MCF 10A (cell line): Measurements from ENCODE around the gene DYSF. TPM values are rescaled to one million over a fixed set of nuclear protein-coding genes. Genes with fewer than 3 reads are reported as not detected.

Experiments
- BruUV-seq: library from RNA; stranded (reverse); fragments of 400-500 nt; replicated peaks from 2 replicates; lab custom pipeline; 2021; lab: Mats Ljungman, UMichigan
- CTCF ChIA-PET: fragments of 300-600 bp; sonication (Branson Sonifier 250); formaldehyde crosslinking; extraction: SDS; loops from one replicate; lab custom pipeline; 2021; ENCODE audit warnings: antibody characterized with exemption, inconsistent platforms; lab: Yijun Ruan, JAX
- POLR2A ChIA-PET: fragments of 300-600, 350-650 bp; sonication (Branson Sonifier 250); formaldehyde crosslinking; extraction: SDS; loops from one replicate; lab custom pipeline; 2020; ENCODE audit warnings: antibody characterized with exemption, inconsistent platforms; lab: Yijun Ruan, JAX
- DNase-seq: peaks from one replicate; pipeline ENCODE4 v3.0.0-alpha.2; 2018; ENCODE audit not compliant: unreplicated experiment
- H3K27ac Mint-ChIP-seq: one replicate; pipeline ENCODE4 v1.8.0; 2022; ENCODE audit warnings: mild to moderate bottlenecking, low read depth, mixed read lengths; ENCODE audit not compliant: unreplicated experiment
- H3K27me3 Mint-ChIP-seq: one replicate; pipeline ENCODE4 v1.8.0; 2022; ENCODE audit warnings: mixed read lengths; ENCODE audit not compliant: insufficient read depth, unreplicated experiment
- H3K36me3 Mint-ChIP-seq: one replicate; pipeline ENCODE4 v1.8.0; 2022; ENCODE audit warnings: mild to moderate bottlenecking, moderate library complexity, mixed read lengths; ENCODE audit not compliant: insufficient read depth, unreplicated experiment
- H3K4me1 Mint-ChIP-seq: one replicate; pipeline ENCODE4 v1.8.0; 2022; ENCODE audit warnings: mixed read lengths; ENCODE audit not compliant: insufficient read depth, unreplicated experiment
- H3K4me3 Mint-ChIP-seq: one replicate; pipeline ENCODE4 v1.8.0; 2022; ENCODE audit warnings: mild to moderate bottlenecking, moderate library complexity, mixed read lengths; ENCODE audit not compliant: unreplicated experiment
- H3K9me3 Mint-ChIP-seq: one replicate; pipeline ENCODE4 v1.8.0; 2022; ENCODE audit warnings: mixed read lengths; ENCODE audit not compliant: unreplicated experiment
- CTCF ChIP-seq: fragments of 200-600 bp; IDR thresholded peaks from one replicate; pipeline ENCODE4 v1.8.0; 2022; ENCODE audit warnings: antibody characterized with exemption, mild to moderate bottlenecking; ENCODE audit not compliant: unreplicated experiment
- intact Hi-C: fragments of 100-400 bp; cut with micrococcal nuclease; formaldehyde crosslinking; loops from 2 replicates; pipeline ENCODE4 v1.14.1; 2022
- total RNA-seq: library from RNA; stranded (reverse); gene quantifications from 2 replicates; pipeline ENCODE4 v1.2.3, GENCODE V29; 2022

DYSF gene
- total RNA-seq, 1 experiment from 2014 or later, result 2.0 TPM

- no peak for DNase-seq
- no peak for TF ChIP-seq CTCF
- Mint-ChIP-seq H3K36me3 (no peaks in the 10 kb centered on the region), H3K27me3 (no peaks in the 10 kb centered on the region), H3K4me3 (no peak overlapping the region), H3K27ac (no peak overlapping the region), H3K4me1 (peaks cover 7% of the 10 kb centered on the region), H3K9me3 (no peaks in the 10 kb centered on the region)
- ChIA-PET CTCF (no interaction called here), POLR2A (no interaction called here)
- BruUV-seq, result no TSS peak
- intact Hi-C loops, result no loop called here
These were observed 260.5 kb downstream of the DYSF start for GRCh38 chr2:71713581-71714580.

GRCh38 chr2:71714601-71715240, 261.4 kb downstream of the DYSF start:
- BruUV-seq, result no TSS peak
- Mint-ChIP-seq H3K27ac (no peak overlapping the region), H3K4me1 (peaks cover 7% of the 10 kb centered on the region), H3K4me3 (no peak overlapping the region), H3K36me3 (no peaks in the 10 kb centered on the region), H3K27me3 (no peaks in the 10 kb centered on the region), H3K9me3 (no peaks in the 10 kb centered on the region)
- intact Hi-C loops, result no loop called here
- ChIA-PET POLR2A (no interaction called here), CTCF (no interaction called here)
- DNase-seq, result no peak
- no peak for TF ChIP-seq CTCF

GRCh38 chr2:71715241-71715750, 261.9 kb downstream of the DYSF start:
- no TSS peak for BruUV-seq
- H3K36me3 Mint-ChIP-seq, result no peaks in the 10 kb centered on the region
- no peak overlapping the region for H3K4me3 Mint-ChIP-seq
- ChIA-PET CTCF (interaction anchor here (0.6 kb wide), 1 partner anchor 48 kb away, joined by 3 read pairs; no protein-coding TSS in a partner anchor), POLR2A (no interaction called here)
- intact Hi-C loops, result no loop called here
- DNase-seq, result no peak
- H3K4me1 Mint-ChIP-seq, result peaks cover 7% of the 10 kb centered on the region
- no peaks in the 10 kb centered on the region for H3K9me3 Mint-ChIP-seq
- H3K27me3 Mint-ChIP-seq, result no peaks in the 10 kb centered on the region
- H3K27ac Mint-ChIP-seq, result no peak overlapping the region
- TF ChIP-seq CTCF, result no peak
